HG02852 (cell line): Measurements from ENCODE around the gene ARPC1A.
"Not testable (repeated sequence)": the region's sequence is repeated elsewhere in the genome, so short reads cannot be mapped to it uniquely, and the experiment has no call there.

Experiments used
- ATAC-seq: cut with Tn5 transposase; IDR thresholded peaks from one replicate; pipeline ENCODE4 v1.9.1; 2021; ENCODE audit warnings: mild to moderate bottlenecking, moderate library complexity; ENCODE audit not compliant: unreplicated experiment

ARPC1A gene

DNA sequence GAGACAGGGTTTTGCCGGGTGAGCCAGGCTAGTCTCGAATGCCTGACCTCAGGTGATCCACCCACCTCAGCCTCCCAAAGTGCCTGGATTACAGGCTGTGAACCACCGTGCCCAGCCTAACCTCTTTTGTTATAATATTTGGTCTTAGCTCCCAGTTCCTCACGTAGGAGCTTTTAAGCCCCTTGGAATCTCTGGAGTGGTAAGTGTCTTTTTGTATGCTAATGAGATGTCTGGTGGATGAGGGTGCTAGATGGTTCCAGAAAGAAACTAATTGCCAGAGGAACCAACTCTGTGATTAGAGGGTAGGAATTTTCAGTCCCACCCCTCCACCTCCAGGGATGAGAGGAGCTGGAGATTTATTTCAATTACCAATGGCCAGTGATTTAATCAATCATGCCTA is 5.3 kb upstream of the ARPC1A start:
- ATAC-seq: no peak

- not testable (repeated sequence) for ATAC-seq
Measured at GRCh38 chr7:99322659-99323058, 3.0 kb upstream of the ARPC1A start.

GRCh38 chr7:99324559-99324958 is 1.1 kb upstream of the ARPC1A start:
- no peak for ATAC-seq

- ATAC-seq: no peak
Measured at GRCh38 chr7:99325001-99325493, 651 bp upstream of the ARPC1A start.

DNA sequence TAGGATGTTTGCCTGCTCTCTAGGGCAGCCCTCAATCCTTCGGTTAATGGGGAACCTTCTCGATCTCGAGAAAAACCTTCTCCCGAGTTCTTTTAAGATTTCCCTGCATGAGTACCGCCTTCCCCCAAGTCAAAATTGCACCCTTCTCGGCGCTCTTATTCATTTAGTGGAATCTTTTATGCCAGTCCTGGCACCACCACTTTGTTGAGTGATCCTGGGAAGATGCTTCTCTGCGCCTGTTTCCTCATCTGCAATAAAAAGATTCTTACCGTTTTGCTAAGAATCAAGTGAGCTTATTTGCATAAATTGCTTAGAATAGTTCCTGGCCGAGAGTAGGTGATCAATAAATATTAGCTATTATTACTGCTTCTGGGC is 697 bp downstream of the ARPC1A start:
- ATAC-seq: no peak

GRCh38 chr7:99330314-99330961 is 4.7 kb downstream of the ARPC1A start:
- not testable (repeated sequence) for ATAC-seq

- no peak for ATAC-seq
Measured at GRCh38 chr7:99331002-99331401, 5.3 kb downstream of the ARPC1A start.

- ATAC-seq: no peak
Measured at GRCh38 chr7:99339595-99339994, 13.9 kb downstream of the ARPC1A start.

DNA sequence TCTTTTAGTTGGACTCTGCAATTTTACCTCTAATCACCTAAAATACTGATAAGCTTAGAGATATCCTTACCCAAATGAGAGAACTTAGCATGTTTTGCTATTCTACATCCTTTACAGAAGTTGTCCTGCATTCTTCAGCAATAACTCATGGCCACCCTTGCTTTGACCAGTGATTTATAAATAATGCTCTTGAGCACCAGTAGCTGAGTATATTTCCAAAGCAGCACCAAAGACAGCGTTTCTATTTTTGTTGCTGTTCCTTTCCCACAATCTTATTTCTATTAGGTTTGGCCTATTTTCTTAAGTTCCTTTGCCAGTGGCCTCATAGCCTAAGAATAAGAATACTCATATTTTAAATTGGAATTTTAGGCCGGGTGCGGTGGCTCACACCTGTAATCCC is 15.0 kb downstream of the ARPC1A start:
- no peak for ATAC-seq

DNA sequence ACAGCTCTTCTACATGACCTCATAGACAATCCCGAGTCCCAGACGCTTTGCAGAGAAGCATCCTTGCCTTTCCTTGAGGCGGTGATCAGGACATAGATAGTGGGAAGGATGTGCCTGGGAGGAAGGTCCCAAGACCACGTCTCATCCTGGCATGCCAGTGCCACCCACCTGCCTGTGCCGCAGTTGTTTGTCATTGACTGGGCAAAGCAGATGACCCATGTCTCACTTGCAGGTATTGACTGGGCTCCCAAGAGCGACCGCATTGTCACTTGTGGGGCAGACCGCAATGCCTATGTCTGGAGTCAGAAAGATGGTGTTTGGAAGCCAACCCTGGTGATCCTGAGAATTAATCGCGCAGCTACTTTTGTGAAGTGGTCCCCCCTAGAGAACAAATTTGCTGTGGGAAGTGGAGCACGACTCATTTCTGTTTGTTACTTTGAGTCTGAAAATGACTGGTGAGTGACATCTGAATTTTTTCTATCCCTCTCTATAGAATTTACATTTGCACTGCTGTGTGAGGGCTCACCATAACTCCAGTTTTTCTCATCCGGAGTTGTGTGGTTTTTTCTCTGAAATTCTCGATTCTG is 18.5 kb downstream of the ARPC1A start:
- ATAC-seq: no peak

- ATAC-seq: not testable (repeated sequence)
Measured at GRCh38 chr7:99350641-99351040, 24.9 kb downstream of the ARPC1A start.

DNA sequence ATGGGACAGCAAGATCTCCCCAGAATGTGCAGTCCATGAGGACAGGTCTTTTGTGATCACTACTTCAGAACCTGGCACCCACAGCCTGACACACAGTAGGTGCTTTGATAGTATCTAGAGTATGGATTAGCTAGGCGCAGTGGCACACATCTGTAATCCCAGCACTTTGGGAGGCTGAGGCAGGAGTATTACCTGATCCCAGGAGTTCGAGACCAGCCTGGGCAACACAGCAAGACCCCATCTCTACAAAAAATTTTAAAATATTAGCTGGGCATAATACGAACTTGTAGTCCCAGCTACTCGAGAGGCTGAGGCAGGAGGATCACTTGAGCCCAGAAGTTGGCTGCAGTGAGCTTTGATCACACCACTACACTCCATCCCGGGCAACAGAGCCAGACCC is 26.5 kb downstream of the ARPC1A start:
- ATAC-seq: no peak

DNA sequence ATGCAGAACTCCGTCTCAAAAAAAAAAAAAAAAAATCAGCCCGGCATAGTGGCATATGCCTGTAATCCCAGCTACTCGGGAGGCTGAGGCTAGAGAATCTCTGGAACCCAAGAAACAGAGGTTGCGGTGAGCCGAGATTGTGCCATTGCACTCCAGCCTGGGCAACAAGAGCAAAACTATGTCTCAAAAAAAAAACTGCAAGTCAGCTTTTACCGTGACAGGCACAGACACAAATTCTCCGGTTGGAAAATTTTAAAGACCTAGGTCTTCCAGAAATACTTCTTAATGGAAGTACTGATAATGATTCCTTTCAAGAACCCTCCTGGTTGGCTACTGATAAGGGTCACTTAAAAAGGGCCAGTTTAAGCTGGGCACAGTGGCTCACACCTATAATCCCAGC is 29.4 kb downstream of the ARPC1A start:
- no peak for ATAC-seq

DNA sequence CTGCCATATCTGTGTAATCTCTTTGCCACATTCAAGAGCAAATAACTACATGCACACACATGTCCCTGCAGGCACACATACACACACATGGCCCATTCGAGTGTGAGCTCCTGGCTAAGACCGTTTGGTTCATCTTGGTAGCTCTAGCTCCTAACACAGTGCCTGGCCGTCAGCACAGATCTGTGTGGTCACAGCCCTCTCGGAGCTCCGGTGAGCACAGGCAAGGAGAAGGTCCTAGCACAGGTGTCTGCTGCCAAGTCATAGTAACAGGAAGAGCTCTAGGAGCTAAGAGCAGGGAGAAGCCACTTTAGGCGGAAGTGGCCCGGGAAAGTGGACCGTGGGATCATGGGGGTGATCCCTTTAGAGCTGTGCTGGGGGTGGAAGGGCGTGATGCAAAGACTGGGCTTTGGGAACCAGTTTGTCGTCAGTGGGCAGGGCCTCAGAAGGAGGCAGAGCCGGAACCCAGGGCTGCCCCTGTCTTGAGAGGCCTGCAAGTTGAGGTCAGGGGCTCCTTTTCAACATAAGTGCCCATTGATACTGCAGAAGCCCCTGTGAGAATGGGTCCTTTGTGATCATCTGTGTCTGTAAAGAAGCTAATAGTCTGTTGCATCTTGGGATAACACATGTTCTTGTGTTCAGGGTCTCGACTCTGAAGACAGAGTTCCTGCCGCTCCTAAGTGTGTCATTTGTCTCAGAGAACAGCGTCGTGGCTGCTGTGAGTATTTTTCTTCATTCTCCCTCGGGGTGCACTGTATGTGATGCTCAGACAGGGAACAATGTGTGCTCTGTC is 32.2 kb downstream of the ARPC1A start:
- ATAC-seq: no peak

- not testable (repeated sequence) for ATAC-seq
Measured at GRCh38 chr7:99358521-99358920, 32.8 kb downstream of the ARPC1A start.

DNA sequence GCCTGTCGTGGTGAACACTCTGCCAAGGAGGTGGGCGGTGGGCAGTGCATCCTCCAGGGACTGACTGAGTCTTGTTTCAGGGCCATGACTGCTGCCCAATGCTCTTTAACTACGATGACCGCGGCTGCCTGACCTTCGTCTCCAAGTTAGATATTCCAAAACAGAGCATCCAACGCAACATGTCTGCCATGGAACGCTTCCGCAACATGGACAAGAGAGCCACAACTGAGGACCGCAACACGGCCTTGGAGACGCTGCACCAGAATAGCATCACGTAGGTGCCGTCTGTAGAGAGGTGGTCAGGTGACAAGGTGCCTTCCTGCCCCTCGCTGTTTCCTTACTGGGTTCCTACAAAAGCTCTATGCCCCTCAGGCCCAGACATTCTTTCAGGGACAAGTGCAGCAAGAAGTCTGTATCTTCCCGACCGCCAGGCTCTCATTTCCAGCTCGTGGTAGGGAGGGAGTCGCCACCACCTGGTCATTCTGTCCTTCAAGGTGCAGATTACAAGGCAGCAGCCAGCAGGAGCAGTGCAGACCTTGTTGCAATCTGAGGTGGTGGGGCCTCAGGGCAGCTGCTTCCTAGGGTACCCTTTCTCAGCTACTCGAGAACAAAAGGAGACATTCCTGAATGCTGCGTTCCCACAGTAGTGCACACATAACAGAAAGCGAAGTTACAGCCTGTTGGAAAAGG is 33.9 kb downstream of the ARPC1A start:
- ATAC-seq: no peak

DNA sequence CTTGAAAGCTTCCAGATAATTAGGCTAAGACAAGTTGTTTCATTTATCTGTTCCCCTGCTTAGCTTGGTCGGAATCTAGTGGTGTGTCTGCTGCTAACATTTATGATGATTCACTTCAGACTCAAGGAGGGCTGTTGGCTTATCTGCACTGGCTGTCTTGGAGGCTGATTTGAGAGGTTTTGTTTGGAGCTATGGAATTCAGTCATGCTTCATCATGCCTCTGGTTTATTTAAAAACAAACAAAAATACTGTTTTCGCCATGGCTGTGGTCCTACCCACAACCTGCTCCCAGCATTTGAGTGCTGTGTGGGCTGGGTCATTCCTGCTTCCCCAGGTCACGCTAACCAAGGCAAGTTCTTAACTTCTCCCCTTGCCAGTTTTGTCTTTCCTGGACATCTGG is 37.1 kb downstream of the ARPC1A start:
- no peak for ATAC-seq

DNA sequence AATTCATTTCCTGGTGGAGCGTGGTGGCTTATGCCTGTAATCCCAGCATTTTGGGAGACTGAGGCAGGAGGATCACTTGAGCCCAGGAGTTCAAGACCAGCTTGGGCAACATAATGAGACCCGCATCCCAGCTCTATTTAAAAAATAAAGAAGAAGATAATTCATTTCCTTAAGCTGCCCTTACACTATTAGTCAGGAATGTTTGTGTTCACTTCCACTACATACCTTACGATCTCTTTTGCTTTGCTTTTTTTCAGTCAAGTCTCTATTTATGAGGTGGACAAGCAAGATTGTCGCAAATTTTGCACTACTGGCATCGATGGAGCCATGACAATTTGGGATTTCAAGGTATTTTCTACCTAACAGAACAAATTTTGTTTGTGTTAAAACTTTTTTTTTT is 37.6 kb downstream of the ARPC1A start:
- no peak for ATAC-seq

DNA sequence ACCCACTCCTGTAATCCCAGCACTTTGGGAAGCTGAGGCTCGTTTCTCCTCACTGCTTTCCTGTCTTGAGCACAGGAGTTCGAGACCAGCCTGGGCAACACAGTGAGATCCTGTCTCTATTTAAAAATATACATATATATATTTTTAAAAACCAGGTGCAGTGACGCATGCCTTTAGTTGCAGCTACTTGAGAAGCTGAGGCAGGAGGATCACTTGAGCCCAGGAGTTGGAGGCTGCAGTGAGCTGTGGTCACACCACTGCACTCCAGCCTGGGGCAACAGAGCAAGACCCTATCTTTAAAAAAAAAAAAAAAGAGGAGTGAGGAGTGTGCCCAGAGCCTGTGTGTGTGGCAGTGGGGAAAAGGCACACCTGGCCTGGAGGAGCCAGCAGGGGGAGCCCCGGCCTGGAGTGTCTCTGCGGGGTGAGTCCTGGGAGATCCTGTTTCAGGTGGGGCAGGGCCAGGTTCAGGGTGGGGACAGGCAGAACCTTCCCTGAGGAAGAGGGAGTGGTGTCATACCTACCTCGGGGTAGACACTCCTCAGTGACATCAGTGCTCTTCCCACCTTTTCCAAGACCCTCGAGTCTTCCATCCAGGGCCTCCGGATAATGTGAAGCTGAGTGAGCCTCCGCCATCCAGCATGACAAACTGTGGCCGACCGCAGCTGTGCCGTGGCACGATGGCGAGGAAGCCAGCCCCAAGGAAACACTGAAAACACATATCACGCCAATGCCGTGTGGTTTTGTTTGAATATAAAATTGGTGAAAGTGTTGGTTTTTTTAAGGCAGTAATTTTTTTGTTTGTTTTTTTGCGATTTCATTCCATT is 39.8 kb downstream of the ARPC1A start:
- no peak for ATAC-seq

GRCh38 chr7:99366646-99367045 is 40.9 kb downstream of the ARPC1A start:
- ATAC-seq: no peak
